Measurements from ENCODE around the gene SLC22A3. TPM values are rescaled to one million over a fixed set of nuclear protein-coding genes. Genes with fewer than 3 reads are reported as not detected.

Gene SLC22A3
- total and polyA plus RNA-seq, 2 of the 4 experiments (the other 2 are of a cell fraction) = not detected

DNA sequence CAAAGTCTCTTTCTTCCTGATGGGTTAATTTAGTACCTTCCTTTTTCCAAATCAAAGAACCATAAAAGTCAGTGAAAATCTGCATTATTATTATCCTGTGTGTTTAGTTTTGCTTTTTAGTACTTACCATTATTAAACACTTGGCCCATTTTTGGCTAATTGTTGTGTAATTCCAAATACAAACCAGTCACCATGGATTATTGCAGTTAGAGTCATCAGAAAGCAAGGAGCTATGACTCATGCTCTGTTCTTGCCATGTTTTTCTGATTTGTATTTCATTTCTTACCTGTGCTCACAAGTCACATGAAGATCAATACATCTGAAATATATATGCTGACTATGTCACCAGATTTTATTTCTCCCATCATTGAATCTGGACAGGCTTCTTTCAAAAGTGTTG, 31.3 kb downstream of the SLC22A3 start:
- intact Hi-C loops (cut with micrococcal nuclease) = no loop called here
- H3K36me3 ChIP-seq (ENCODE audit: control insufficient read depth, insufficient read depth, low read length) = no peaks in the 10 kb centered on the region
- no peaks in the 10 kb centered on the region for H3K4me1 ChIP-seq (ENCODE audit: control insufficient read depth, insufficient read depth, low read length)
- H2BK120ac ChIP-seq (ENCODE audit: low read depth, low read length) = no peak overlapping the region
- no peak overlapping the region for H3K4ac ChIP-seq (ENCODE audit: low read depth, low read length)
- no peak for ATAC-seq (ENCODE audit: low read depth)
- H2AFZ ChIP-seq (replicated peaks; ENCODE audit: low read length, poor library complexity) = no peak overlapping the region
- H2BK5ac ChIP-seq (ENCODE audit: low read depth, low read length, poor library complexity, severe bottlenecking) = no peak overlapping the region
- BruUV-seq (replicated peaks) = no TSS peak
- no peak for TF ChIP-seq MXI1 (IDR thresholded peaks at IDR 0.05; ENCODE audit: borderline replicate concordance, low read depth, low read length)
- TF ChIP-seq CEBPB (IDR thresholded peaks at IDR 0.05; ENCODE audit: low read depth, low read length) = peak; percentile 23; the same call in 1 of the 2 replicates
- H2BK20ac ChIP-seq (ENCODE audit: low read depth, low read length) = no peak overlapping the region
- in situ Hi-C loops (cut with MboI; ENCODE audit: low sequenced_read_pairs) = no loop called here
- H4K20me1 ChIP-seq (ENCODE audit: insufficient read depth, low read length) = no peaks in the 10 kb centered on the region
- no peak overlapping the region for H3K9ac ChIP-seq (ENCODE audit: low read depth, low read length)
- no peaks in the 10 kb centered on the region for H3K9me1 ChIP-seq (ENCODE audit: insufficient read depth, low read length)
- H3K4me3 ChIP-seq (ENCODE audit: insufficient read depth, low read depth, low read length) = no peak overlapping the region
- no peak overlapping the region for H3K27ac ChIP-seq (ENCODE audit: insufficient read depth, low read length)
- CTCF ChIA-PET = no interaction called here
- peaks cover 1% of the 10 kb centered on the region; the same call in 1 of the 2 replicates for H3K9me3 ChIP-seq (ENCODE audit: control insufficient read depth, insufficient read depth, low read length)
- H3K4me2 ChIP-seq (ENCODE audit: low read depth, low read length) = no peak overlapping the region
- H3K14ac ChIP-seq (replicated peaks; ENCODE audit: low read depth, low read length) = no peak overlapping the region
- no peak overlapping the region for H4K5ac ChIP-seq (ENCODE audit: low read depth, low read length)
- POLR2A ChIA-PET (ENCODE audit: unreplicated experiment) = no interaction called here
- H3K23ac ChIP-seq (ENCODE audit: low read depth, low read length) = no peak overlapping the region
- H3K18ac ChIP-seq (ENCODE audit: low read depth, low read length) = no peak overlapping the region
- no peaks in the 10 kb centered on the region for H3K27me3 ChIP-seq (ENCODE audit: control insufficient read depth, insufficient read depth, low read length)
- H2AK9ac ChIP-seq (replicated peaks; ENCODE audit: low read depth, low read length, poor library complexity) = no peak overlapping the region
- no peaks in the 10 kb centered on the region for H3K79me1 ChIP-seq (ENCODE audit: low read depth in 1 of 2, low read length in 2 of 2)
- H2AK5ac ChIP-seq (ENCODE audit: low read depth, low read length) = no peak overlapping the region
- dilution Hi-C loops (cut with HindIII; ENCODE audit: low sequenced_read_pairs, unreplicated experiment) = no loop called here
- H2BK15ac ChIP-seq (ENCODE audit: low read depth, low read length) = no peak overlapping the region
- H4K91ac ChIP-seq (ENCODE audit: insufficient read depth, low read depth, low read length) = no peak overlapping the region
- peak; percentile 1 for DNase-seq
- no peak overlapping the region for H3K56ac ChIP-seq (ENCODE audit: extremely low read depth, insufficient read depth, low read length)
- no peak overlapping the region for H4K8ac ChIP-seq (ENCODE audit: low read depth in 2 of 2, low read length in 2 of 2)
